ENCODE results near the gene SIRPD.

- no peak for TF ChIP-seq CTCF (IDR thresholded peaks at IDR 0.05)
- TF ChIP-seq POLR2A (IDR thresholded peaks at IDR 0.05): no peak
Observed at GRCh38 chr20:1555952-1556351, 1.6 kb downstream of the SIRPD start.
